Stimulated activated CD4-positive, alpha-beta T cell treated with anti-CD3 and anti-CD28 coated beads, Interleukin-15, amount 100 ng/mL, for 48 hours (primary cell): ENCODE measurements around the gene KRT4.

Experiments used
- DNase-seq, 2 donors: peaks; one replicate each; pipeline ENCODE4 v3.0.0-alpha.2; 2020; ENCODE audit warnings: low read depth in 2 of 2

KRT4 gene

DNA sequence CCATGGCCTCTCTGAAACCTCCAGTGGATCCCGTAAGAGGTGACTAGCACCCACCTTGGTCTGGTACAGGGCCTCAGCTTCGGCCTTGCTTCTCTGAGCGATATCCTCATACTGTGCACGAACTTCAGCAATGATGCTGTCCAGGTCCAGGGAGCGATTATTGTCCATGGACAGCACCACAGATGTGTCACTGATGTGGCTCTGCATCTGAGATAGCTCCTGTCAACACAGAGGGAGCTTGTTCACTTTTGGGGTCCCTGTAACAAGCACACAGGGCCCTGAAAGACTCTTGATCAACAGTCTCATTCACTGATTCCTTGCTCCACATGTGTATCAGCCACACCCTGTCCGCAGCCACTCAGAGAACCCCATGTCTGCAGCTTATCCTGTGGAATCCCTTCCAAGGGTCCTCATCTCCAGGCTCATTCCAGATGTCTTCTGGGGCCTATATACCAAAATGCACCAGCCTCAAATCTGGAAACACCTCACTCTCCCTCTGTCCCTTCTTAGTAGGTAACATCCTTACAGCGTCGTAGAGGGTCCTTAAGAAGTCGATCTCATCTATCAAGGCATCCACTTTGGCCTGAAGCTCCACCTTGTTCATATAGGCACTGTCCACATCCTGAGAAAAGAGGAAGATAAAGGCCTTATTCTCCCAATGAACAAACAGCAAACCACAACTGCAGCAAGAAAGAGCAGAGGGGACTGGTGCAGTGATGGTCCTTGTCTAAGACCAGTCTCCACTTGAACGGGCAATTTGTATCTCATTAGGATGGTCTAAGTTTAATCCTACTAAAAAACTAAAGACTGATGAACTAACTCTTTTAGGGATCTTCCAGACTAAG lies 21.5 kb downstream of the KRT4 start:
- DNase-seq: no peak

DNA sequence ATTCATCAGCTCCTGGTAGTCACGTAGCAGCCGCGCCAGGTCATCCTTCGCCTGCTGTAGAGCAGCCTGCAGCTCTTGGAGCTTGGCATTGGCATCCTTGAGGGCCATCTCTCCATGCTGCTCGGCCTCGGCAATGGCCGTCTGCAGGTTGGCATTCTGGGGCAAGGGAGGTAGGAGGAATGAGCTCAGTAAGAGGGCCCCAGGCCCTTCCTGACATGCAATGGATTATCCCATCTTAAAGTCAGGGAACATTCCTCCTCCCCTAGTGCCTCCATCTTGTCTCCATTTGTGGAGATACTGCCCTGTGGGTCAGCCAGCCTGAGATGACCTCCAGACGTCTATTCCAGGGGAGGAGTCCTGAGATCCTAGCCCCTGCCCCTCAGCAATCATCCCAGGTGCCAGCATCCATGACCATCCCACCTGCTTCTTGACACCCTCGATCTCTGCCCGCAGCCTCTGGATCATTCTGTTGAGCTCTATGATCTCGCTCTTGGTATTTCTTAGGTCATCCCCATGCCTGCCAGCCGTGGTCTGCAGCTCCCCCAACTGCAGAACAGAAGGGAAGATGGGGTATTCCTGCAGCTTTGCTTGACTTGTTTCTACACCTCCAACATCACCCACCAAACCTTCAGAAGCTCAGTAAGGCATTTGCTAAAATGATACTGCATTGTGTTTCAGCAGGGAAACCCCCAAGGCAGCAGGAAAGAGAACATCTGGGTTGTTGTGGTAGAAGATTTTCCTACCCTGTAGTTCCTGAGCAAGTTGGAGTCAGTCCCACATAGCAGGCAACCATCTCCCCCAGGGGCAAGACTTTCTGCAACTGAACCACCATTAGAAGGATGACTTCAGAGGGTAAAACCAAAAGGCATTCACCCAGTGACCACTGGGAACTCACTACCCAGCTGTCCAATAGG lies 22.4 kb downstream of the KRT4 start:
- DNase-seq: no peak

DNA sequence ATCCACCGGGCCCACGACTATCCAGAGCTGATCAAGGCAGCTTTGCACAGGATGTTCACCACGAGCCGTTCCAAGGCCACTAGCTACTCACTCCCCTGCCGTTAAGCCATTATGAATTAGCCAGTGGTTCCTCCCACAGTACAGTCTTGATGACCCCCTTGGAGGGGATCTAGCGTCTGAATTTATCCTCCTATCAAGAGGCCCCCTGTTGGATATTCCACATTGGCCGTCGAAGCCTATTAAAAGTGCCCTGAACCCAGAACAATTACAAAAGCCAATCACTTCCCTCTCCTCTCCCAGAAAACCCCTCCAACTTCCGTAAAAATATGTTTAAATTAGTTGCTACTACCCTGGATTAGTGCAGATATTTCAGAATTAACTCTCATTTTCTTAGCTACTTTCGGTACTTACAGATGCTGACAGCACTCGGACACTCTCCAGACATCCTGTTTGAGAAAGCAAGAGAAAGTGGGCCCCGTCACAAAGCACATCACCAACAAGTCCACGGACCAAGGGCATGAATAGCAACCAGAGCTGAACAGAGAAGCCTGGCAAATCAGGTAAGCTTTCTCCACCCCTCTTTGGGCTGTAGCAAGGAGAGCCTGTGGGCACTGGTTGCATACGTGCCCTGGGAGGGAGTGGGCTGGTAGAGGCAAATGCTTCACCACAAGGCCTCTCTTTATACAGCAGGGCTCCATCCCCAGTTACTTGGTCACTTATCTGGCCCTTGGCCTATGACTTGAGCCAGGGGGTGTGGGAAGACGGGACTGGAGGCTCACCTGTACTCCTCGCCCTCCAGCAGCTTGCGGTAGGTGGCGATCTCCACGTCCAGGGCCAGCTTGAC lies 23.3 kb downstream of the KRT4 start:
- no peak for DNase-seq

GRCh38 chr12:52789637-52790426 lies 24.1 kb downstream of the KRT4 start:
- DNase-seq: no peak

- DNase-seq: no peak
Measured at GRCh38 chr12:52788876-52789636, 24.9 kb downstream of the KRT4 start.

DNA sequence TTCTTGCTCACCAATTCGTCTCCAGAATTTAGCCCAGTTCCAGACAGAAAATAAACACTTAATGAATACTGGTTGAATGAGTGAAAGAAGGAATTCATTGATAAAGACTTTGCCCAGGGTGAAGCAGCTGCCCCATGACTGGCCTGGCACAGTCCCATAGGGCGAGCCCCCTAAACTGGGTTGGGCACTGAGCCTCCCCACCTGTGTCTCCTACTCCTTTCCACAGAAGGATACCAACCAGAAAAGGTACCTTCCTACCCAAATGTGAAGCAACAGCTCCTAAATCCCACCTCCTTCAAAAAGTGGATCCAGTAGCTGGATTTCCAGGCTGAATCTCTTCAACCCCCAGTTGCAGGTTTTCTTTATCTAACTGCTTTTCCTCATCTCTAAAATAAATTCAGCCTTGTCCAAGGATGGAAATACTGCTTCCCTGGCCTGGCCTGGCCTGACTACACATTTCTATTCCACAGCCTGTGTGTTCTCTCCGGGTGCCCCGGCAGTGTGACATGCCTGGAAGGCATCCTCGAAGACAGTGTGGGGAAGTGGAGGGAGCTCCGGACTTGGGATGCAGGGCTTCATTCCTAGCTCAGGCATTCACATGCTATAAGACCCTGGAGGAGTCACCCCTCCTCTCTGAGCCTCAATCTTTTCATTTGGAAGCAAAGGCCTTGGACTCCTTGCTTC lies 25.6 kb downstream of the KRT4 start:
- no peak for DNase-seq

- DNase-seq: no peak
Measured at GRCh38 chr12:52787324-52788191, 26.4 kb downstream of the KRT4 start.

- DNase-seq: no peak
Measured at GRCh38 chr12:52784909-52785308, 29.0 kb downstream of the KRT4 start.

GRCh38 chr12:52783563-52784316 lies 30.2 kb downstream of the KRT4 start:
- no peak for DNase-seq

DNA sequence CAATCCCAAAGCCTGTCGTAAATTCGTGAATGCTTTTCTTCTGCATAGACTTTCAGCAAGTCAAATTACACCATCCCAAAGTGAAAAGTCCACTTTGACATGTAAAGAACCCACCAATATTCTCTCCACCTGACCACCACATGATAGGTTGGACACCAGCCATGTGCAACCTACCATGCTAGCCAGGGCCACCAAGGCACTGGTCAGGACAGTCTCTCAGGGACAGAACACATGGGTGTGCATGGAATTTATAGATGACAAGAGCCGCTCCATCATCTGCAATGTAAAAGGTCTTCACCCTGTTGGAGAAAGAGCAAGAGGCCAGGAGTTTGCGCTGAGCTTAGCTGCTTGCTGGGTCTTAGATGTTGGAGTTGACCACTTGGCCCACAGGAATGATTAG lies 31.4 kb downstream of the KRT4 start:
- DNase-seq: no peak

- DNase-seq: no peak
Measured at GRCh38 chr12:52781399-52782082, 32.4 kb downstream of the KRT4 start.

GRCh38 chr12:52779914-52780313 lies 34.0 kb downstream of the KRT4 start:
- DNase-seq: no peak

DNA sequence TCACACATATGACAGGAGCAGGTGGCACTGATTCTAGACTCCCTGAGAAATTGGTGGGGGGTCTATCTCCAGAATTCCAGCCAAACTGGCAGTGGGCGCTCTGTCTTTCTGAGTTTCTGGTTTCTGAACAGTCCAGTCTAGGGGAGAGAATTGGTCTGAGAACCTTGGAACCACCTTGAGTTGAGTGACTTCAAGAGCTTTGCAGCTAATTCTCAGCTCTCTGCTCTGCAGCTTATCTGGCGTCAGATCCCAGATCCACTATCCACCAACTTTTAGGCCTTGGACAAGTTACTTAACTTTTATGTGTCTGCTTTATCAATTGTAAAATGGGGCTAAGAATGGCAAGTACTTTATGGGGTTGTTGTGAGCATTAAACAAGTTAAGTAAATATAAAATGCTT lies 35.1 kb downstream of the KRT4 start:
- no peak for DNase-seq

DNA sequence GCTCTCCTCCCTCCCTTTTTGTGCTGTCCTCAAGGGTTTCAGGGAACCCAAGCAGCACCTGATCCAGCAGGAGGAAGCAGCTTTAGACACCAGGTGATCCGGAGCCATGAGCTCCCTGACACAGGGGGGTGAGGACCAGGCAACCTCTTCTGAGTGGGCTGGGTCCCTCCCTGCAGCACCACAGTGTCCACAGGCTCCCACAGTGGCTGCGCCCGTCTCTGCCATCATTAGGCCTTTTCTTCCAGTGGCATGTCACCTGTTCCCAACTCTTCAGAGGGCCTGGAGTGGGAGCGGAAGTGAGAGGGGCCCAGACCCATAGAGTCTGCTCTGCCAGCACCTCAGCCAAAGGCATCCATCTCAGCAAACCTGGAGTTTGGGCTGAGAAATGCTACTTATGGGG lies 36.4 kb downstream of the KRT4 start:
- no peak for DNase-seq

GRCh38 chr12:52776913-52777395 lies 37.0 kb downstream of the KRT4 start, which contains the start of gene KRT76:
KRT76 (minus strand) TSS chr12:52777345; CDS start chr12:52777291, 54 bp downstream.
- DNase-seq: no peak

DNA sequence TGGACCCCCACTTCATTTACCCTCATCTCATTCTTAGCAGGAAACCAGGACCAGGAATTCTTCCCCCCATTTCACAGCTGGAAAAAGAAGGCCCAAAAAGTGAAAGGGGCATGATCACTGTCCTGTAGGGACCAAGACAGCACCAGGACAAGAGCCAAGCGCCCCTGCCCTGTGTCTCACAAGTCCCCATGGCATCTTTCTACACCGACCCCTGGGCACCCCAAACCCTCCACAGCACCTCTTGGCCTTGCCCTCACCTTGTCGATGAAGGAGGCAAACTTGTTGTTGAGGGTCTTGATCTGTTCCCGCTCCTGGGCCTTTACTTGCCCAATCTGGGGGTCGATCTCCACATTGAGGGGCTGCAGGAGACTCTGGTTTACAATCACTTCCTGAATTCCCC lies 37.5 kb downstream of the KRT4 start:
- no peak for DNase-seq

DNA sequence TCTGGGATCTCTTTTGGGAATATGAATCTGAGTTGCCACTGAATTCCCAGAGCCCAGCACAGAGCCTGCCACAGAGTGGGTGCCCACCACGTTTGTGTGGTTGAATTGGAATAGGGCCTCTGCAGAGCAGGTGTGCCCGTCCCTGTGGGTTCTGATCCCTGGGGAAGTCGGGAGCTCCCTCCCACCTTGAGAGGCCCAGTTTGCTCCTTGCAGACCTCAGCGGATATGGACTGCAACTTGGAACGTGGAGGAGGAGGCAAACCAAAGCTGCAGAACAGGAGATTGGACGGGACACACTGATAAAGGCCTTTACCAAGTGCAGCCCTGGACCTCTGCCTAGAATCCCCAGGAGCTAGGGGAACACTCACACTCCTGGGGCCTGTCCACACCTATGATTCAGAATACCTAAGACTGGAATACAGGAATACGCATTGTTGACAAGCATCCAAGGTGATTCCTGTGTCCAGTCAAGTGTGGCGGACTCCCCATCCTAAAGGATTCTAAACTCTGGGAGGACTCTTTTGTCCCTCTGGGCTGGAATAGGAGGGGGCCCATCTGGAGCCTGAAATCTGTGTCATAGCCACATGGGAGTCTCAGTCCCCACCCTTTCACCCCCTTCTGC lies 39.2 kb downstream of the KRT4 start:
- no peak for DNase-seq
